ENCODE measurements around the gene PRRG3.

The PRRG3 gene

GRCh38 chrX:151745651-151746050, 50.4 kb downstream of the PRRG3 start:
- DNase-seq, result no peak

DNA sequence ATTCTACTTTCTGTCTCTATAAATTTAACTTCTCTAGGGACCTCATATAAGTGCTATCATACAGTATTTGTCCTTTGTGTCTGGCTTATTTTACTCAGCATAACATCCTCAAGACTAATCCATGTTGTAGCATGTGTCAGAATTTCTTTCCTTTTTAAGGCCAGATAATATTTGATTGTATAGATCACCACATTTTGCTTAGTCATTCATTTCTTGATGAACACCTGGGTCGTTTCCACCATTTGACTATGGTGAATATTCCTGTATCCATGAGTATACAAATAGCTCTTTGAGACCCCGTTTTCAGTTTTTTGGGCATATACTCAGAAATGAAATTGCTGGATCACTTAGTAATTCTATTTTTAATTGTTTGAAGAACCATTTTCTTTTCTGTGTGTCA, 51.2 kb downstream of the PRRG3 start:
- no peak for DNase-seq

DNA sequence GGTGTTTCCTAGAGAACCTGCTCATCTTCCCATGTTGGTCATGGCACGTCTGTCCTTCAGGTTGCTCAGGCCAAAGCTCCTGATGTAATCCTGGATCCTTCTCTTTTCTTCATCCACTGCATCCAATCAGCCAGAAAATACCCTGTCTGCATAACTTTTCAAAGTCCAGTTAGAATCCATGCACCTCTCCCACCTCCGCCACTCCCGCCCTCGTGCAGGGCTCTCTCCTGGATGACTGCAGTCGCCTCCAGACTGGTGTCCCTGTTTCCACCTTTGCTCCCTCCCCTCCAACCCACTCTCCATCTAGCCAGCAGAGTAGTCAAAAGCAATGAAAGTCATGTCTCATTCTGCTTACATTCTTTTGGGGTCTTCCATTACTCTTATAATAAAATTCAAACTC, 55.3 kb downstream of the PRRG3 start:
- DNase-seq, result no peak

- DNase-seq, result no peak
Observed at GRCh38 chrX:151752847-151753246, 57.6 kb downstream of the PRRG3 start.

DNA sequence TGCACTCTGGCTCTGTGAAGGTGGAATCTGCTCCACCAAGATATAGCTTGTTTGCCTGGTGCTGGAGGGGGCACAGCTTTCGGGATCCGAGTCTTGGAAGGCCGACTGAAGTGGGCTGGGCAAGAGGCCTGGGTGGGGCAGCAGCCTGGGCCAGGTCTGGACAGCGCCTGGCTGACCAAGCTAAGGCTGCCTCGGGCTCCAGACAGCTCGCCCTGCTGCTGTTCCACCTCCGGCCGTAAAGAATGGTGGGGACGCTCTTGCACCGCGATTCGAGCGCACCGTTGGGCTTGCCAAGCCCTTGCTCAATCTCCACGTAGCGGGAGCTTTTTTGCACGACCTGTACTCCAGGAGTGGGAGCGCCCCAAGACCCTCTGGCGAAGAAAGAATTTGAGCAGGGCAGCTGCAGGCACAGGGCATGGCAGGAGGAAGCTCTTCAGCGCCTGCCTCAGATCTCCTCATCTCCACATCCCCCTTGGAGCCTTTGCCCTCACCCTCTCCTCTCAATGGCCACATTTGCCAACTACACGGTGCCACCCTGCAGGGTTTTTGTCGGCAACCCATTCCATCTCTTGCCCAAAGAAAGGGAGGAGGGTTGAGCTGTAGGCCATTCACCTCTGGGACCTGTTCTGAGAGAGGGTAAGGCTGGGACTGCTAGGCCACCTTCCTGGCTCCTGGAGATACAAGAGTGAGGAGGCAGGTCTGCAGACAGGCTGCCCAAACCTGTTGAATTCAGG, 58.2 kb downstream of the PRRG3 start:
- peak; percentile 28 for DNase-seq

DNA sequence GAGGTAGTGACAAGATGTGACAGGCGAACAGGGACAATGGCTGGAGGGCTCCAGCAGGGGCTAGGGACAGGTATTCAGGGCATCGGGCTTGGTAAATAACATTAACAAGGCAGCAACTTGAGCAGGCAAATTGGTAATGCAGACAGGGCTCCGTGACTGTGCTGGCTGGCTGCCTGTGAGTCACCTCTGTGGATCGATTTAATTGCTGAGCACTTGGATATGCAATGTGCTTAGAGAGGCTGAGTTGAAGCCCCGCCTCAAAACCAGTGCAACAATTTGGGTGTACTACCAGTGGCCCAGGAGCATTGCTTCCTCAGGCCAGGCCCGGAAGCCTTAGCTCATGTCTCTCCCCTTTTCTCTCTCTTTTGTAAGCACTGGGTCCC, 58.8 kb downstream of the PRRG3 start:
- no peak for DNase-seq

DNA sequence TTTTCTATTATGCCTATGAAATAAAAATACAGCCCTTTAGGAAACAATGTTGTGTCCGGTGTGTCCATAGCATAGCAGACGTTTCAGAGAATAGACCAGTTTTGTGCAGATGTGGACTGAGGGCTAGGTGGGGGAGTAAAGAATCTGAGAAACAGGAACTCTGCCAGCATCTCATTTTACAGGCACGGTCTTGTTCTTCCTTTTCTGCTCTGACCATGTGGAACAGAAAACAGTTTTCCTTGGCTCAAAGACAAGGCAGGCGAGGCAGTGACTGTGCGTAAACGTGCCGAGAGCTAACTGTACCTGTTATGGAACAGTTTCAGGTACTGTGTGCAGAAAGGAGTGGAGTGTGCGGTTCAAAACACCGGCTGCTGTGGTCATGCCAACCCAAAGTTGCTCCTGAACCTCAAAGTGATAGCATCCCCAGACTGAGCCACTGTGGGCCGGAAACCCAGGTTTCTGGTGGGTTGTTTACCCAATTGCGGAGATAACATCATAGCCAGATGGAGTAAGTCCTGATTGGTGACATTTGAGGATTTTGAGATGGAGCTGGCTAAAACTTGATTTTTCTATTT, 59.5 kb downstream of the PRRG3 start:
- no peak for DNase-seq

All from activated CD4-positive, alpha-beta T cell treated with anti-CD3 and anti-CD28 coated beads for 48 hours (primary cell).